ENCODE data around the gene NOX5.

- TF ChIP-seq CTCF (IDR thresholded peaks at IDR 0.05) (no peak), POLR2A (IDR thresholded peaks at IDR 0.05) (no peak)
Measured at GRCh38 chr15:69037482-69037881, 23.0 kb downstream of the NOX5 start.

Measured in esophagus squamous epithelium (tissue), 4 donors.